Activated naive CD8-positive, alpha-beta T cell (primary cell): ENCODE measurements around the gene KCNE1.
"Not testable (repeated sequence)": the region's sequence is repeated elsewhere in the genome, so short reads cannot be mapped to it uniquely, and the experiment has no call there.

Experiments
- H3K27ac Mint-ChIP-seq: one replicate; pipeline ENCODE4 v1.8.0; 2021; ENCODE audit warnings: mixed read lengths
- H3K27me3 Mint-ChIP-seq: one replicate; pipeline ENCODE4 v1.8.0; 2021; ENCODE audit warnings: mixed read lengths
- H3K36me3 Mint-ChIP-seq: one replicate; pipeline ENCODE4 v1.8.0; 2021; ENCODE audit warnings: mixed read lengths
- H3K4me1 Mint-ChIP-seq: one replicate; pipeline ENCODE4 v1.8.0; 2021; ENCODE audit warnings: low read depth, mixed read lengths
- H3K4me3 Mint-ChIP-seq: one replicate; pipeline ENCODE4 v1.8.0; 2021; ENCODE audit warnings: mild to moderate bottlenecking, mixed read lengths
- H3K9me3 Mint-ChIP-seq: one replicate; pipeline ENCODE4 v1.8.0; 2021; ENCODE audit warnings: low read depth, mixed read lengths

The KCNE1 gene

DNA sequence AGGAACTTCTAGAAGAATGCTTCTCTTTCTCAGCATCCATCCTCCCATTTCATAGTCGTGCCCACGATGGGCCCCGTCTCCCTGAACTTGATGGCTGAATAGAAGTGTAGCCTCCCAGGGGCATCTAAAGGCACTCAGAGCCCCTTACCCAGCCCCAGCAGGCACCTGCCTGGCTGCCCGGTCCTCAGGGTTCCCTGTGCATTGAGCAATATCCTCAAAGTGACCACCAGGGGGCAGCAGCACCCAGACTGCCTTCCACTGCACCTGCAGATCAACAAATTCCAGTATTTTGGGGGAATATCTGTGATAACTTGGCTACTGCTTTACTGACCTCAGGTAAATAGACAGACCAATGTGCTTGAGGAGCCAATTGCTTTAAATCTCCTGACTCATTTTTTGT lies 68.5 kb downstream of the KCNE1 start:
- not testable (repeated sequence) for H3K27me3 Mint-ChIP-seq, H3K4me3 Mint-ChIP-seq, H3K36me3 Mint-ChIP-seq, H3K27ac Mint-ChIP-seq, H3K4me1 Mint-ChIP-seq, H3K9me3 Mint-ChIP-seq

GRCh38 chr21:34429710-34430109 lies 82.3 kb downstream of the KCNE1 start:
- not testable (repeated sequence) for H3K9me3 Mint-ChIP-seq, H3K4me1 Mint-ChIP-seq, H3K36me3 Mint-ChIP-seq, H3K4me3 Mint-ChIP-seq, H3K27ac Mint-ChIP-seq, H3K27me3 Mint-ChIP-seq

- H3K4me3 Mint-ChIP-seq, H3K27me3 Mint-ChIP-seq, H3K9me3 Mint-ChIP-seq, H3K36me3 Mint-ChIP-seq, H3K27ac Mint-ChIP-seq, H3K4me1 Mint-ChIP-seq: not testable (repeated sequence)
These were observed 83.6 kb downstream of the KCNE1 start for GRCh38 chr21:34428441-34428840.

DNA sequence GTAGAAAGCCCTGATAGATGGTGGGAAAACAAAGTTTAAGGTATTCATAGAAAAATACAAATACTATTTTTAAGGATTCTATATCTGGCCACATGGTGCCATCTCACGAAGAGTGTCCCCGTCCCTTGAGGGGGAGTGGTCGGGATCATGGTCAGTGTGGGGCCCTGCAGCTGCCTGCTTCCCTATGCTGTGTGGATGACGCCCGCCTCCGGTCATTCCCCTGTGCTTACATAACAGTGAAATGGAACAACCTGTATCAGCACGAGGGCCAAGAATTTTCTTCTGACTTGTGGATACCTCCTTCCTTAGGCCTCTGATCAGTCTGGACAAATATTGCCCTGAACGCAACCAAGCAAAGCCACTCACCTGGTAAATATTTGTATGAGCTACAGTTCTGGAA lies 84.7 kb downstream of the KCNE1 start:
- H3K27me3 Mint-ChIP-seq, H3K27ac Mint-ChIP-seq, H3K4me1 Mint-ChIP-seq, H3K36me3 Mint-ChIP-seq, H3K9me3 Mint-ChIP-seq, H3K4me3 Mint-ChIP-seq: not testable (repeated sequence)

DNA sequence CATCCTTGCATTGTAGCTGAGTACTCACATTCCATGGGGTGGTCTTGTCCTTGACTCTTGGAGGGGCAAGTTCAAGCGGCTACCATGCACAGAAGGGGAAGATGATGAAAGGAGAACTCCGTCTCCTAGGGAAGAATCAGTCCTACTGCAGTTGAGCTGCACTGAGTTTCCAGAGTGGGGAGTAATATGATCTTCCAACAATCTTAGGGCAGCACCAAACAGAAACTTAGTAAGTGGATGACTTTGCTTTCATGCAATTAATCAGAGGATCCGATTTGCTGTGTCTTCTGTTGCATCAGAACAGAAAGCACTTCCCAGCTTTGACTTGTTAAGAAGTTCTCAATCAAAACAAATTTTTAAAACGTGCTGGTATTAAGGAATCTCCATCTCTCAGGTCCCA lies 88.2 kb downstream of the KCNE1 start, which contains the start of gene SMIM34:
TSS of gene SMIM34 (minus strand) at position 147 of the 400 bp plus-strand sequence. CDS start at position 35, 112 bp downstream.
- H3K4me3 Mint-ChIP-seq, H3K36me3 Mint-ChIP-seq, H3K27me3 Mint-ChIP-seq, H3K9me3 Mint-ChIP-seq, H3K4me1 Mint-ChIP-seq, H3K27ac Mint-ChIP-seq: not testable (repeated sequence)

GRCh38 chr21:34417448-34418077 lies 94.4 kb downstream of the KCNE1 start:
- not testable (repeated sequence) for H3K4me3 Mint-ChIP-seq, H3K36me3 Mint-ChIP-seq, H3K9me3 Mint-ChIP-seq, H3K4me1 Mint-ChIP-seq, H3K27me3 Mint-ChIP-seq, H3K27ac Mint-ChIP-seq

GRCh38 chr21:34407294-34407693 lies 104.7 kb downstream of the KCNE1 start:
- not testable (repeated sequence) for H3K4me1 Mint-ChIP-seq, H3K27ac Mint-ChIP-seq, H3K4me3 Mint-ChIP-seq, H3K9me3 Mint-ChIP-seq, H3K27me3 Mint-ChIP-seq, H3K36me3 Mint-ChIP-seq

DNA sequence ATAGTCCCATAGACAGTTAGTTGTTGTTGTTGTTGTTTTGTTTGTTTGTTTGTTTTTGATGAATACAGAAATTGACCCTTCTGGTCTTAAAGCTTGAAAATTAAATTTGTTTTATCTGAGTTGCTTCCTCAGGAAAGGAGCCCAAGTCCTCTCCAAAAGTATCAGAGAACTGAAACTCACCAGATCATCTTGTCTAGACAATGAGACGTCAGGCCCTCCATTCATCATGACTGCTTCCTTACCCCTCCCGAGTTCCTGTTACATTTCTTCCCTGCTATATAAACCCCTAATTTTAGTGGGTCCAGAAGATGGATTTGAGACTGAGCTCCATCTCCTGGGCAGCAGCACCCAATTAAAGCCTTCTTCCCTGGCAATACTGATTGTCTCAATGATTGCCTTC lies 105.3 kb downstream of the KCNE1 start:
- H3K4me3 Mint-ChIP-seq, H3K36me3 Mint-ChIP-seq, H3K27me3 Mint-ChIP-seq, H3K9me3 Mint-ChIP-seq, H3K27ac Mint-ChIP-seq, H3K4me1 Mint-ChIP-seq: not testable (repeated sequence)

DNA sequence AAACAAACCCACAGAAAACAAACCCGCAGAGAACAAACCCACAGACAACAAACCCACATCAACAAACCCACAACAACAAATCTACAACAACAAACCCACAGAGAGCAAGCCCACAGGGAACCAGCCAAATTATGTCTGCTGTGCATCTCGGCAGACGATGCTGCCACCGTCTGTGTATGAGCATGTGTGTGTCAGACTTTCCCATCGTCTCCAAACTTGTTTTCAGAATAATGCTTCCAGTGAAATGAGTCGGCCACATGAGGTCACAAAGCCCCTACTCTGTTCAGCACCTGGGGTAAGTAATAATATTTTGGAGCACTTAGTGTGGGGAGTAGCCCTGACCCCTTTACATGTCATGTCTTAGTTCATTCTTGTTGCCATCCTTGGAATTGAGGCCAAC lies 105.9 kb downstream of the KCNE1 start:
- not testable (repeated sequence) for H3K27ac Mint-ChIP-seq, H3K4me3 Mint-ChIP-seq, H3K36me3 Mint-ChIP-seq, H3K4me1 Mint-ChIP-seq, H3K27me3 Mint-ChIP-seq, H3K9me3 Mint-ChIP-seq

DNA sequence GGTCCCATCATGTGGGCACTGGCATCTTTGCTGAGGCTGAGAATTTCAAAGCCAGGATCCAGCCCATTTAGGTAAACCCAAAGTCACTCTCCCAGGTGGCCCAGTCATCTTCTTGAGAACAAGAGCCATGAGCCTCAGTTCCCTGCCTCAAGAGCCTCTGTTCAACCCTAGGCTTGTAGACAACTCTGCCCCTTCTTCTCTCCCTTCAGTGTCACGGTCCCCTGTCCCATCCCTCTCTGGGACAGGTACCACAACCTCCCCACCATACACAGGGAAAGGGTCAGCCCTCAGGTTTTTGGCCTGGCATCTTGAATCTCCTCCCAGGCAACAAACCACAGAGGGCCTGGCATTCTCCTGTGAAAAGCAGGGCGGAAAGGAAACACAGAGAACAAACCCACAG lies 106.3 kb downstream of the KCNE1 start:
- H3K4me3 Mint-ChIP-seq, H3K36me3 Mint-ChIP-seq, H3K9me3 Mint-ChIP-seq, H3K4me1 Mint-ChIP-seq, H3K27me3 Mint-ChIP-seq, H3K27ac Mint-ChIP-seq: not testable (repeated sequence)

DNA sequence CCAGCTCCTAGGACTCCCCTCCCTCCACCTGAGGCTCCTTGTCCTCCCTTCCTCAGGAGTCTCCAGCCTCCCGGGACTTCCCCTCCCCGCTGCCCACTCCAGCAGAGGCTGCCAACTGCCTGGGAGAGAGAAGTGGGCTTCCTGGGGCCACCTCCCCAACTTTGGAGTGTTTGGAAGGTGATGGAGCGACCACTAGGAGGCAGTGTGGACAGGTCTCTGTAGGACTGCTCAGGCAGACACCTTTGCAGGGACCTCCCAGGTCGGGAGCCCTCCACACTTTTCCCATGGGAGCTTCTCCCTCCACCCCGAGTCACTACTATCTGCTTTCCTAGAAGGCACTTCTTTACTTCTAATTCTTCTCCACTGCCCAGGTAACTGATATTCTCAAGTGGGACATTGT lies 107.3 kb downstream of the KCNE1 start:
- H3K27ac Mint-ChIP-seq, H3K9me3 Mint-ChIP-seq, H3K27me3 Mint-ChIP-seq, H3K4me1 Mint-ChIP-seq, H3K36me3 Mint-ChIP-seq, H3K4me3 Mint-ChIP-seq: not testable (repeated sequence)

- not testable (repeated sequence) for H3K36me3 Mint-ChIP-seq, H3K27me3 Mint-ChIP-seq, H3K9me3 Mint-ChIP-seq, H3K4me1 Mint-ChIP-seq, H3K4me3 Mint-ChIP-seq, H3K27ac Mint-ChIP-seq
These were observed 111.5 kb downstream of the KCNE1 start for GRCh38 chr21:34400522-34400921.
